ENCODE results near the gene RPS6KA4. TPM values are rescaled to one million over a fixed set of nuclear protein-coding genes. Genes with fewer than 3 reads are reported as not detected.

The RPS6KA4 gene
- total RNA-seq, 1 donor from 2014 or later, result 25.4 TPM

GRCh38 chr11:64367931-64368672, 9.1 kb downstream of the RPS6KA4 start:
- no peak for DNase-seq

GRCh38 chr11:64368673-64369074, 9.7 kb downstream of the RPS6KA4 start:
- no peak for DNase-seq

- no peak for DNase-seq
Observed at GRCh38 chr11:64369440-64370421, 10.8 kb downstream of the RPS6KA4 start.

- DNase-seq, result no peak
Observed at GRCh38 chr11:64371201-64371600, 12.2 kb downstream of the RPS6KA4 start.

GRCh38 chr11:64372021-64372420, 13.1 kb downstream of the RPS6KA4 start:
- DNase-seq, result no peak

- no peak for DNase-seq
Observed at GRCh38 chr11:64372802-64373597, 14.0 kb downstream of the RPS6KA4 start.

GRCh38 chr11:64373598-64373974, 14.6 kb downstream of the RPS6KA4 start:
- DNase-seq, result no peak

- no peak for DNase-seq
Observed at GRCh38 chr11:64376071-64376470, 17.1 kb downstream of the RPS6KA4 start.

GRCh38 chr11:64378335-64378880, 19.4 kb downstream of the RPS6KA4 start:
- DNase-seq, result no peak

GRCh38 chr11:64379160-64379559, 20.2 kb downstream of the RPS6KA4 start:
- DNase-seq, result no peak

GRCh38 chr11:64379817-64380709, 21.1 kb downstream of the RPS6KA4 start:
- no peak for DNase-seq

- no peak for DNase-seq
Observed at GRCh38 chr11:64381350-64381749, 22.4 kb downstream of the RPS6KA4 start.

GRCh38 chr11:64382047-64382446, 23.1 kb downstream of the RPS6KA4 start:
- DNase-seq, result no peak

GRCh38 chr11:64382586-64382985, 23.6 kb downstream of the RPS6KA4 start:
- DNase-seq, result no peak

- DNase-seq, result no peak
Observed at GRCh38 chr11:64383580-64383979, 24.6 kb downstream of the RPS6KA4 start.

GRCh38 chr11:64384028-64384737, 25.2 kb downstream of the RPS6KA4 start:
- no peak for DNase-seq

- DNase-seq, result no peak
Observed at GRCh38 chr11:64384981-64385944, 26.3 kb downstream of the RPS6KA4 start.

GRCh38 chr11:64385945-64386704, 27.2 kb downstream of the RPS6KA4 start:
- no peak for DNase-seq

Data from tongue (tissue), 2 donors.